Cortex of kidney (tissue), 1 donor: ENCODE measurements around the gene C11orf54.
"Not testable (repeated sequence)": the region's sequence is repeated elsewhere in the genome, so short reads cannot be mapped to it uniquely, and the experiment has no call there.

Source experiments
- DNase-seq: peaks from one replicate; lab custom pipeline; 2025; lab: John Stamatoyannopoulos, UW

C11orf54 gene

DNA sequence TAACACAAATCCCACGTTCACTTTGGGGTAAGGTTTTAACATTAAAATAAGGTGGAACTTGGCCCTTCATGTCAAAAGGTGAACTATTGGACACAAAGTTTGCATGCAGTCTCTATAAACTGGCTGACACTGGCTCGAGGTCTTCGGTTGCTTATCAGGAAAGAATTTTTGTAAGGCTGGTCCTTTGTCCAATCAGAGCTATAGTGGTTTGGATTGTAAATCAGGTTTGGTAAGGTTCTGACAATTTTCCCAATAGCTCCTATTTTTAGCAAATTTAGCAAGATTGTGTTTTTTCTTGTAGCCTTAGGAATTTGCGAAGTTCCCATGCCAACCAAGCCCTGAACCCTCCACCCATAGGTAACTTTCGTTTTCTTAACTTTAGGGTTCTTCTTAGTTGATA, 25.0 kb downstream of the C11orf54 start:
- no peak for DNase-seq

- DNase-seq, result no peak
These were observed 25.5 kb downstream of the C11orf54 start for GRCh38 chr11:93767018-93767417.

DNA sequence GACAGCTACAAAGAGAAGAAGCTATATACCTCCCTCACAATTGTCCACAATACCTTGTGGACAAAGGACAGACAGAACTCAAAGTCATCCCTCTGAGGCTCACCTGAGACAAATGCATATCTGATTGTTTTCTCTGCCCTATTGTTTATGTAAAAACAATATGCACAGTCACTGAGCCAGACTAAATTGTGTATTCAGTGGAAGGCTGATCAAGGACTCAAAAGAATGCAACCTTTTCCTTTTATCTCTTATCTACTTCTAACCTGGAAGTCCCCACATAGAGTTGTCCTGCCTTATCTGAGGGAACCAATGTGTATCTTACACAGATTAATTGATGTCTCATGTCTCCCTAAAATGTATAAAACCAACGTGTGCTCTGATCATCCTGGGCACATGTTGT, 28.7 kb downstream of the C11orf54 start:
- DNase-seq, result no peak

GRCh38 chr11:93772123-93772522, 30.7 kb downstream of the C11orf54 start:
- no peak for DNase-seq

- no peak for DNase-seq
These were observed 31.6 kb downstream of the C11orf54 start for GRCh38 chr11:93773045-93773477.

- no peak for DNase-seq
These were observed 32.2 kb downstream of the C11orf54 start for GRCh38 chr11:93773601-93774200.

GRCh38 chr11:93774560-93774959, 33.1 kb downstream of the C11orf54 start:
- not testable (repeated sequence) for DNase-seq

GRCh38 chr11:93775289-93775688, 33.8 kb downstream of the C11orf54 start:
- no peak for DNase-seq

DNA sequence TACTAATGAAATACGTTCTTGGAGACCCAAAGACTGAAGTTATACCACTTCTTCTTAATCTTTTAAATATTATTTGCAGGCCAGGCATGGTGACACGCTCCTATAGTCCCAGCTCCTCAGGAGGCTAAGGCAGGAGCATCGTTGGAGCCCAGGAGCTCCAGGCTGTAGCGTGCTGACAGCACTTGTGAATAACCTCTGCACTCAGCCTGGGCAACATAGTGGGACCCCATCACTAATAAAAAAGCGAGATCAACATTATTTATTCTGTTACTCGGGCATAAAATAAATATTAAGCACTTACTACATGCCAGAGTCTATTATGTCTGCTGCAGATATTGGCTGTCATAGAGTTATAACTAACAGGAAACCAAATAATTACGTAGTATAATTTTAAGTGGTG, 41.9 kb downstream of the C11orf54 start:
- no peak for DNase-seq

DNA sequence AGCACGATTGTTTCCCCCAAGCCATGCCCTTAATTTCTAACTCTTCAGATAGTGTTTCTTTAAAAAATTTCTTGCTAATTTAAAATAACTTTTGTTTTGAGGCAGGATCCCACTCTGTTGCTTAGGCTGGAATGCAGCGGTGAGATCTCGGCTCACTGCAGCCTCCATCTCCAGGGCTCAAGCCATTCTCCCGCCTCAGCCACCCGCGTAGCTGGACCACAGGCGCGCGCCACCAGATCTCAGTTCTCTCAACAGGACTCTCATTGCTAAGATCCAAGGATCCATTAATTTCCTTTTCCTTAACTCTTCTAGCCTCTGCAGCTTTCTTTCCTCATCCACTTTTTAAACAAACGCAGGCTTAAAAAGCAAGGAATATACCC, 42.3 kb downstream of the C11orf54 start:
- no peak for DNase-seq

- no peak for DNase-seq
These were observed 42.9 kb downstream of the C11orf54 start, which contains the start of gene MED17 for GRCh38 chr11:93784145-93784934. TSS of gene MED17 (plus strand) at chr11:93784282. CDS start at chr11:93784514, 232 bp downstream.

DNA sequence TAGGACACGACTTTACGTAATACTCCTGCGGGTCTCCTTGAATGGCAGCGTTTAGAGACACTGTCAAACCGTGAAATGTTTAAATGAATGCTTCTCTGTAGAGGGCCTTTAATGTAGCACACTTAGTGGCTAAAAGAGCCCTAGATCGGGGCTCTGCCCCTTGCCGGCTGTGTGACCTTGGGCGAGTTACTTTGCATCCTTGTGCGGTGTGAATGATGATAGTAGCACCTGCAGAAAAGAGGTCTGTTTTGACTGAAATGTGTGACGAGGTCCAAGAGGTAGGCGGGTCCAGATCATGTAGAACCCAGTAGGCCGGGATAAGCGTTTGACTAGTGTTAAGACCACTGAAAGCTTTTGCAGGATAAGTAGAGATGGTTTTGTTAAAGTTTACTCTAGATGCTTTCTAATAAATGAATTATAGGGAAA, 43.5 kb downstream of the C11orf54 start:
- DNase-seq, result no peak

- no peak for DNase-seq
These were observed 50.0 kb downstream of the C11orf54 start for GRCh38 chr11:93791493-93791892.

GRCh38 chr11:93796441-93797231, 55.2 kb downstream of the C11orf54 start:
- no peak for DNase-seq

DNA sequence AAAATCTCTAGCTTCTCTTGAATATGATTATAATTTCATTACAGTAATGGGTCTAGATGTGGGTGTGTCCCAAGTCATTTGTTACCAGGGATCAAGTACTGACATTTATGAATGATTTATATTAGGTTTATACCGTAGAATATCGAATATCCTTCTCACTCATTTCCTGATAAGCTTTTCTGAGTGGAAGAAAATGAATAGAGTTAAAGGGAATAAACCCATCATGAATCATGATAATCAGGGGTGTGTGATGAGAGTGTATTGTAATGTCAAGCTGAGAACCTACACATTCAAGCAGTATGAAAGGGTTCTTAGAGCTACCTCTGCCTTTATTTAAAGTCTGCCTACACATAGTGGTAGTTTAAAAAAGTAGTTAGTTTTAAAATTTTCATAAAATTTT, 59.9 kb downstream of the C11orf54 start:
- DNase-seq, result no peak

DNA sequence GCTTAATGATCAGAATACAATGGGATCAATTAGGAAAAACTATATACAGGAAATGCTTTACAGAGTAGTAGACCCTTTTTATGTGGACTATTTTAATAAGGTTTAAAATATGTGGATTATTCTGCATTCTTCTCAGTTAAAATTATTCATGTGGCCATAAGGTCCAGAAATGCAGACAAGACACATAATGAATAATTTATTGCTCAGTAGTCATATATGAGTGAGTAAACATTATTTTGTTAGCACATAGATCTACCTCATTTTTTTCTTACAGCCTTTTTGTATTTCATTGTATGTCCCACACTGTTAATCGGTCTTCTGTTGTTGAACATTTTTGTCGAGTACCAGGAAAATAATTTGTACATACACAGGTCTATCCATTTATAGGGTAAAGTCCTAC, 63.4 kb downstream of the C11orf54 start:
- DNase-seq, result no peak

DNA sequence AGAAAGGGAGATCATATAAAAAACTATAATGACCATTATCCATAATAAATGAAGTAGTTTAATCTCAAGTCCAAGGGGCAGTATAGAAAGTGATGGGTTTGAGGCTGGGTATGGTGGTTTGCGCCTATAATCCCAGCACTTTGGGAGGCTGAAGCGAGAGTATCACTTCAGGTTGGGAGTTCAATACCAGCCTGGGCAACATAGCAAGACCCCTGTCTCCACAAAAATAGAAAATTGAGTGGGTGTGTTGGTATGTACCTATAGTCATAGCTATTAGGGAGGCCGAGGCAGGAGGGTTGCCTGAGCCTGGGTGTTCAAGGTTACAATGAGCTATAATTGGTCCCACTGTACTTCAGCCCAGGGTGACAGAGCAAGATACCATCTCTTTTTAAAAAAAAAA, 66.5 kb downstream of the C11orf54 start:
- no peak for DNase-seq

- DNase-seq, result no peak
These were observed 72.5 kb downstream of the C11orf54 start for GRCh38 chr11:93813974-93814373.
